Activated CD4-positive, alpha-beta T cell treated with anti-CD3 and anti-CD28 coated beads for 36 hours (primary cell): Measurements from ENCODE around the gene HIPK3. TPM values are rescaled to one million over a fixed set of nuclear protein-coding genes. Genes with fewer than 3 reads are reported as not detected.
"Not testable (repeated sequence)": the region's sequence is repeated elsewhere in the genome, so short reads cannot be mapped to it uniquely, and the experiment has no call there.

Experiments used
- ATAC-seq: fragments of 200-7000 bp; cut with Tn5 transposase; one replicate; pipeline ENCODE4 v1.10.0; 2021; ENCODE audit warnings: mild to moderate bottlenecking, moderate library complexity
- CTCF ChIA-PET: fragments of 350-600 bp; sonication (Branson Sonifier 250); formaldehyde crosslinking; loops from one replicate; lab custom pipeline; 2021; ENCODE audit warnings: antibody characterized with exemption; lab: Charles Lee
- POLR2A ChIA-PET: fragments of 350-600 bp; sonication (Branson Sonifier 250); formaldehyde crosslinking; loops from one replicate; lab custom pipeline; 2021; ENCODE audit warnings: antibody characterized with exemption, inconsistent platforms; lab: Charles Lee
- DNase-seq: peaks from one replicate; pipeline ENCODE4 v3.0.0-alpha.2; 2020
- H3K27ac Mint-ChIP-seq: one replicate; pipeline ENCODE4 v1.8.0; 2021; ENCODE audit warnings: mixed read lengths
- H3K27me3 Mint-ChIP-seq: one replicate; pipeline ENCODE4 v1.8.0; 2021; ENCODE audit warnings: mixed read lengths
- H3K36me3 Mint-ChIP-seq: one replicate; pipeline ENCODE4 v1.8.0; 2021; ENCODE audit warnings: low read depth, mixed read lengths
- H3K4me1 Mint-ChIP-seq: one replicate; pipeline ENCODE4 v1.8.0; 2021; ENCODE audit warnings: mixed read lengths
- H3K4me3 Mint-ChIP-seq: one replicate; pipeline ENCODE4 v1.8.0; 2021; ENCODE audit warnings: mild to moderate bottlenecking, moderate library complexity, mixed read lengths
- H3K9me3 Mint-ChIP-seq: one replicate; pipeline ENCODE4 v1.8.0; 2021; ENCODE audit warnings: low read depth, mixed read lengths
- intact Hi-C, 2 experiments: fragments of 100-400 bp; cut with DNase I in 1 of 2; cut with micrococcal nuclease in 1 of 2; formaldehyde crosslinking; loops; one replicate each; pipeline versions ENCODE4 v1.14.2 to v1.15.1; 2022 to 2024; cut with DNase I, micrococcal nuclease
- total RNA-seq, 2 experiments: library from RNA; stranded (reverse); gene quantifications; one replicate each; pipeline ENCODE4 v1.2.3, GENCODE V29; 2021

The HIPK3 gene
- total RNA-seq, 2 experiments from 2014 or later, result 25.7 to 26.8 TPM

- peaks cover 41% of the 10 kb centered on the region for H3K4me1 Mint-ChIP-seq
- not testable (repeated sequence) for ATAC-seq
- CTCF ChIA-PET, result interaction anchor here (1.1 to 1.8 kb wide), 5 partner anchors 8 to 95 kb away, joined by 3 to 4 read pairs (median 3); no protein-coding TSS in a partner anchor
Observed at GRCh38 chr11:33261350-33261749, 4.2 kb downstream of the HIPK3 start.

GRCh38 chr11:33262011-33262645 is 4.9 kb downstream of the HIPK3 start:
- peaks cover 5% of the 10 kb centered on the region for H3K36me3 Mint-ChIP-seq
- H3K27me3 Mint-ChIP-seq, result no peaks in the 10 kb centered on the region
- H3K9me3 Mint-ChIP-seq, result no peaks in the 10 kb centered on the region
- ATAC-seq (no peak), DNase-seq (no peak)
- peaks cover 35% of the 10 kb centered on the region for H3K4me1 Mint-ChIP-seq
- ChIA-PET POLR2A (no interaction called here), CTCF (interaction anchor here (1.1 to 1.5 kb wide), 2 partner anchors 8 to 95 kb away, joined by 3 read pairs; no protein-coding TSS in a partner anchor)
- H3K27ac Mint-ChIP-seq, result no peak overlapping the region
- intact Hi-C loops, result no loop called here
- no peak overlapping the region for H3K4me3 Mint-ChIP-seq

More at GRCh38 chr11:33261350-33261749, 4.2 kb downstream of the HIPK3 start:
- intact Hi-C loops, H3K27ac Mint-ChIP-seq, H3K36me3 Mint-ChIP-seq, H3K27me3 Mint-ChIP-seq, POLR2A ChIA-PET, H3K9me3 Mint-ChIP-seq, H3K4me3 Mint-ChIP-seq, DNase-seq: not testable (repeated sequence)

- Mint-ChIP-seq H3K4me3 (no peak overlapping the region), H3K27me3 (no peaks in the 10 kb centered on the region), H3K27ac (no peak overlapping the region), H3K9me3 (no peaks in the 10 kb centered on the region), H3K36me3 (peaks cover 3% of the 10 kb centered on the region), H3K4me1 (peaks cover 35% of the 10 kb centered on the region)
- CTCF ChIA-PET, result no interaction called here
- intact Hi-C loops, result no loop called here
- POLR2A ChIA-PET, result no interaction called here
- DNase-seq, result no peak
- no peak for ATAC-seq
Observed at GRCh38 chr11:33263549-33263948, 6.4 kb downstream of the HIPK3 start.

- ChIA-PET POLR2A (no interaction called here), CTCF (interaction anchor here (1.1 to 1.8 kb wide), 3 partner anchors 11 to 77 kb away, joined by 3 to 9 read pairs (median 3); no protein-coding TSS in a partner anchor)
- intact Hi-C loops, result no loop called here
- ATAC-seq (no peak), DNase-seq (no peak)
- Mint-ChIP-seq H3K9me3 (no peaks in the 10 kb centered on the region), H3K4me3 (no peak overlapping the region), H3K4me1 (peaks cover 34% of the 10 kb centered on the region), H3K27ac (no peak overlapping the region), H3K27me3 (no peaks in the 10 kb centered on the region), H3K36me3 (peaks cover 3% of the 10 kb centered on the region)
Observed at GRCh38 chr11:33264926-33265325, 7.7 kb downstream of the HIPK3 start.

- H3K9me3 Mint-ChIP-seq, result no peaks in the 10 kb centered on the region
- CTCF ChIA-PET, result interaction anchor here (1.8 kb wide), 1 partner anchor 12 kb away, joined by 9 read pairs; no protein-coding TSS in a partner anchor
Observed at GRCh38 chr11:33266393-33267215, 9.4 kb downstream of the HIPK3 start.

DNA sequence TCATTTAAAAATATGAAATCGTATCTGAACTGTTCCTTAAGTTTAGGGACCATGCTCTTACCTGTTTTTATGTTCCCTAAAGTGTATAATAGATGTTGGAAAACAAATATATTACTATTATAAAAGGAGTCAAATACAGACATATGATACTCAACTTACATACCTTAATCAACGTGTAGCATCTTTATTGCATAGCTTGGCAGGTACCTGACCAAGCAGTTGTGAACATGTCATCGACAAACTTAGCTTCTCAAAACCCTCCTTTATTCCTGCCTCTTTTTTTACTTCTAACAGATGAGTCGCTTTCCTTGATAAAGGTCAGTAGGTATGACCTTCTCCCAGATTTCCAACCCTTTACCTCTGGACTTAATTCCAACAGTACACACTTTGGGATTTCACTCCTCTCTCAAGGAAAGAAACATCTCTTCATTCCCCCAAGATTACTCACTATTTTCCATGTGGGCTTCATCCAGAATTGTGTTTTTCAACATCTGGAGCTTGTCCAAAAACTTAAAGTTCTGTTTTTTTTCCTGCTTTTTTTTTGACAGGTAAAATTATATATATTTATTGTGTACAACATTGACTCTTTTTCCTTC is 11.9 kb downstream of the HIPK3 start:
- no peaks in the 10 kb centered on the region for H3K9me3 Mint-ChIP-seq
- CTCF ChIA-PET, result interaction anchor here (0.6 to 1.6 kb wide), 3 partner anchors 8 to 611 kb away, joined by 3 to 5 read pairs (median 3); no protein-coding TSS in a partner anchor

More at GRCh38 chr11:33266393-33267215, 9.4 kb downstream of the HIPK3 start:
- no peak for DNase-seq
- H3K27me3 Mint-ChIP-seq, result no peaks in the 10 kb centered on the region
- intact Hi-C loops, result no loop called here
- no peak for ATAC-seq
- H3K4me1 Mint-ChIP-seq, result peaks cover 27% of the 10 kb centered on the region
- no peak overlapping the region for H3K27ac Mint-ChIP-seq
- H3K4me3 Mint-ChIP-seq, result no peak overlapping the region
- POLR2A ChIA-PET, result interaction anchor here (0.6 kb wide), 1 partner anchor 8 kb away, joined by 3 read pairs; no protein-coding TSS in a partner anchor
- H3K36me3 Mint-ChIP-seq, result no peaks in the 10 kb centered on the region

GRCh38 chr11:33269822-33270221 is 12.6 kb downstream of the HIPK3 start:
- no peaks in the 10 kb centered on the region for H3K9me3 Mint-ChIP-seq
- no peaks in the 10 kb centered on the region for H3K36me3 Mint-ChIP-seq
- H3K27ac Mint-ChIP-seq, result no peak overlapping the region
- POLR2A ChIA-PET, result no interaction called here
- peaks cover 26% of the 10 kb centered on the region for H3K4me1 Mint-ChIP-seq
- intact Hi-C loops, result no loop called here
- CTCF ChIA-PET, result interaction anchor here (0.6 to 1.6 kb wide), 5 partner anchors 8 to 611 kb away, joined by 3 to 5 read pairs (median 3); no protein-coding TSS in a partner anchor
- ATAC-seq, result no peak
- no peak for DNase-seq
- H3K27me3 Mint-ChIP-seq, result no peaks in the 10 kb centered on the region
- H3K4me3 Mint-ChIP-seq, result no peak overlapping the region

More for the DNA sequence above, 11.9 kb downstream of the HIPK3 start:
- Mint-ChIP-seq H3K27ac (no peak overlapping the region), H3K4me1 (peaks cover 23% of the 10 kb centered on the region), H3K4me3 (no peak overlapping the region), H3K27me3 (no peaks in the 10 kb centered on the region), H3K36me3 (no peaks in the 10 kb centered on the region)
- intact Hi-C loops, result no loop called here
- ATAC-seq (no peak), DNase-seq (no peak)
- POLR2A ChIA-PET, result interaction anchor here (0.6 kb wide), 1 partner anchor 141 kb away, joined by 5 read pairs; no protein-coding TSS in a partner anchor

DNA sequence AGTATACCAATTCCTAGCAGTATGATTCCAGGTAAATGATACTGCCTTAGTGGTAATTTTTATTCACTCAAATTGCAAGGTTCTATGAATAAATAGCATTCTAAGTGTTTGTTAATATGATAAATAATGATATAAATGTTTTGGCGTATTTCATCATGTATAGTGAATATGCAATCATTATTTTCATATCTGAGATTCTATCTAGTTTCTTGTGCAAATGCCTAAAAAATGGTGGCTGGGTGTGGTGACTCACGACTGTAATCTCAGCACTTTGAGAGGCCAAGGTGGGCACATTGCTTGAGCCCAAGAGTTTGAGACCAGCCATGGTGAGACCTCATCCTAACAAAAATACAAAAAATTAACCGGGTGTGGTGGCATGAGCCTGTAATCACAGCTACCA is 13.9 kb downstream of the HIPK3 start:
- Mint-ChIP-seq H3K4me1 (peaks cover 26% of the 10 kb centered on the region), H3K36me3 (no peaks in the 10 kb centered on the region), H3K27ac (no peak overlapping the region), H3K9me3 (no peaks in the 10 kb centered on the region), H3K4me3 (no peak overlapping the region), H3K27me3 (no peaks in the 10 kb centered on the region)
- ATAC-seq (no peak), DNase-seq (no peak)
- intact Hi-C loops, result no loop called here
- ChIA-PET CTCF (no interaction called here), POLR2A (no interaction called here)

GRCh38 chr11:33272338-33273107 is 15.3 kb downstream of the HIPK3 start:
- Mint-ChIP-seq H3K4me1 (peaks cover 33% of the 10 kb centered on the region), H3K36me3 (peaks cover 2% of the 10 kb centered on the region), H3K27ac (no peak overlapping the region), H3K4me3 (no peak overlapping the region), H3K9me3 (no peaks in the 10 kb centered on the region), H3K27me3 (no peaks in the 10 kb centered on the region)
- intact Hi-C loops, result no loop called here
- CTCF ChIA-PET, result interaction anchor here (0.6 kb wide), 1 partner anchor 81 kb away, joined by 3 read pairs; no protein-coding TSS in a partner anchor
- POLR2A ChIA-PET, result no interaction called here
- ATAC-seq, result no peak
- DNase-seq, result no peak

GRCh38 chr11:33273656-33274055 is 16.5 kb downstream of the HIPK3 start:
- CTCF ChIA-PET, result interaction anchor here (0.6 to 1.0 kb wide), 4 partner anchors 9 to 480 kb away, joined by 3 to 4 read pairs (median 3); no protein-coding TSS in a partner anchor

More at GRCh38 chr11:33273656-33274055, 16.5 kb downstream of the HIPK3 start:
- Mint-ChIP-seq H3K27me3 (no peaks in the 10 kb centered on the region), H3K4me1 (peaks cover 37% of the 10 kb centered on the region), H3K9me3 (no peaks in the 10 kb centered on the region), H3K4me3 (no peak overlapping the region), H3K27ac (no peak overlapping the region), H3K36me3 (peaks cover 2% of the 10 kb centered on the region)
- DNase-seq (no peak), ATAC-seq (no peak)
- intact Hi-C loops, result no loop called here
- POLR2A ChIA-PET, result no interaction called here
